Renal cortex interstitium (tissue), 11 donors: Measurements from ENCODE around the gene PRKCI. TPM values are rescaled to one million over a fixed set of nuclear protein-coding genes. Genes with fewer than 3 reads are reported as not detected.
"Not testable (repeated sequence)": the region's sequence is repeated elsewhere in the genome, so short reads cannot be mapped to it uniquely, and the experiment has no call there.

ENCODE experiments used
- DNase-seq, 11 donors: peaks; one replicate each; pipeline ENCODE4 v3.0.0-alpha.2; 2013; ENCODE audit warnings: low read depth in 9 of 11, low spot score in 4 of 11; ENCODE audit errors: extremely low read depth in 1 of 11
- polyA plus RNA-seq, 3 donors: library from polyadenylated mRNA; unstranded; fragments of 120-200 nt; gene quantifications; one replicate each; pipeline ENCODE4 v1.2.1, GENCODE V29; 2013; ENCODE audit not compliant: insufficient read length in 3 of 3

Gene PRKCI
- polyA plus RNA-seq, 3 donors: 58.2 to 92.0 (median 79.2) TPM

DNA sequence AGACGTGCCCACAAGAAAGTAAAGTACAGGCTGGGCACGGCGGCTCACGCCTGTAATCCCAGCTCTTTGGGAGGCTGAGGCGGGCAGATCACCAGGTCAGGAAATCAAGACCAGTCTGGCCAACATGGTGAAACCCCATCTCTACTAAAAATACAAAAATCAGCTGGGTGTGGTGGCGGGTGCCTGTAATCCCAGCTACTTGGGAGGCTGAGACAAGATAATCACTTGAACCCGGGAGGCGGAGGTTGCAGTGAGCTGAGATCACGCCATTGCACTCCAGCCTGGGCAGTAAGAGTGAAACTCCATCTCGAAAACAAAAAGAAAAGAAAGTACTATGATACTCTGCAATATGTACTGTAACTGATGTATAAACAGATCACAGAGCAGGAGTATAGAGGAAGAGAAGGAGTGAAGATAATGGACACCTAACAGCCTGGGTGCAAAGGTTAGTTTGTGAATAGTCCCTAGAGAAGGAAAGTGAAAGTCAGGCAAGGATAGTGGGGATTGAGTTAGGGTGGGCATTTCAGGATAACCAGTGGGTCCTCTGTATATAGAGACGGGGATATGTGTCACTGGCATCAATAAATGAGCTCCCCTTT lies 16.0 kb upstream of the PRKCI start:
- not testable (repeated sequence) for DNase-seq

DNA sequence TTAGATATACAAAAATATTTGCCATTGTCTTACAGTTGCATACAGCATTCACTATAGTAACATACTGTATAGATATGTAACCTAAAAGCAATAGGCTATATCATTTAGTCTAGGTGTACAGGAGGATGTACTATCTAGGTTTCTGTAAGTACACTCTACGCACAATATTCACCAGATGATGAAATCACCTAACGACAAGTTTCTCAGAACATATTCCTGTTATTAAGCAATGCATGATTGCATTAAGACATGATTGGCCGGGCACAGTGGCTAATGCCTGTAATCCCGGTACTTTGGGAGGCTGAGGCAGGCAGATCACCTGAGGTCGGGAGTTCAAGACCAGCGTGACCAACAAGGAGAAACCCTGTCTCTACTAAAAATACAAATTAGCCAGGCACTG lies 14.5 kb upstream of the PRKCI start:
- DNase-seq: no peak

DNA sequence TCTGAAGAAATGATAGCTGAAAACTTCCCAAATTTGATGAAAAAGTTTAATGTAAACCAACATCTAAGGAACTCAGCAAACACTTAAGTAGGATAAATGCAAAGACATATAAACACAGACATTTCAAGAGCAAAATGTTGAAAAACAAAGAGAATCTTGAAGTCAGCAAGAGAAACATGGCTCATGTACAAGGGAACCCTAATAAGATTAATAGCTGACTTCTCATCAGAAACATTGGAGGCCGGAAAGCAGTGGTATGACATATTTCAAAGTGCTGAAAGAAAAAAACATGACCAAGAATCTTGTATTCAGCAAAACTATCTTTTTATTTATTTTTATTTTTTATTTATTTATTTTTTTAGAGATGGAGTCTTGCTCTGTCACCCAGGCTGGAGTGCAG lies 10.6 kb upstream of the PRKCI start:
- no peak for DNase-seq

DNA sequence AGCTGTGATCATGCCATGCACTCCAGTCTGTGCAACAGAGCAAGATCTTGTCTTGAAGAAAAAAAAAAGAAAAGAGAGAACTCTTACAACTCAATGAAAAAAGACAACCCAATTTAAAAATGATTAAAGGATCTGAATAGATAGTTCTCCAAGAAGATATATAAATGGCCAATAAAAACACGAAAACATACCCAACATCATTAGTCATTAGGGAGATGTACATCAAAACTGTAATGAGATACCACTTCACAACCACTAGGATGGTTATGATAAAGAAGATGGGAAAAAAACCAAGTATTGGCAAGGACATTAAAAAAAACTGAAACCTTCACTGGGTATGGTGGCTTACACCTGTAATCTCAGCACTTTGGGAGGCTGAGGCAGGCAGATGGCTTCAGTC lies 2.4 kb upstream of the PRKCI start:
- no peak for DNase-seq

DNA sequence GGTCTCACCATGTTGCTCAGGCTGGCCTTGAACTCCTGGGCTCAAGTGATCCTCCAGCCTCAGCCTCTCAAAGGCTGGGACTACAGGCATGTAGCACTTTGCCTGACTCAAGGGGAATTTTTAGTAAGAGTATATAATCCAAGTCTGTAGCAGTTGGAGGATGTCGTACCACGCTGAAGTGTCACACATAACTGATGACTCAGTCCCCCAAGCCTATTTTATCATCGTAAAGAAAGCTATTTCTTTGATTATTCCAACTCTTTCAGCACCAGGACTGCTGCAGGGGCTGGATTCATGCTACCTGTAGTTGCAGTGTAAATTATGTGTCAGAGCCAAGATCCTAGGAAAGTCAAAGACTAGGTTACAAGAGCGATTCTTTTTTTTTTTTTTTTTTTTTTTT lies 1.4 kb upstream of the PRKCI start:
- no peak for DNase-seq

DNA sequence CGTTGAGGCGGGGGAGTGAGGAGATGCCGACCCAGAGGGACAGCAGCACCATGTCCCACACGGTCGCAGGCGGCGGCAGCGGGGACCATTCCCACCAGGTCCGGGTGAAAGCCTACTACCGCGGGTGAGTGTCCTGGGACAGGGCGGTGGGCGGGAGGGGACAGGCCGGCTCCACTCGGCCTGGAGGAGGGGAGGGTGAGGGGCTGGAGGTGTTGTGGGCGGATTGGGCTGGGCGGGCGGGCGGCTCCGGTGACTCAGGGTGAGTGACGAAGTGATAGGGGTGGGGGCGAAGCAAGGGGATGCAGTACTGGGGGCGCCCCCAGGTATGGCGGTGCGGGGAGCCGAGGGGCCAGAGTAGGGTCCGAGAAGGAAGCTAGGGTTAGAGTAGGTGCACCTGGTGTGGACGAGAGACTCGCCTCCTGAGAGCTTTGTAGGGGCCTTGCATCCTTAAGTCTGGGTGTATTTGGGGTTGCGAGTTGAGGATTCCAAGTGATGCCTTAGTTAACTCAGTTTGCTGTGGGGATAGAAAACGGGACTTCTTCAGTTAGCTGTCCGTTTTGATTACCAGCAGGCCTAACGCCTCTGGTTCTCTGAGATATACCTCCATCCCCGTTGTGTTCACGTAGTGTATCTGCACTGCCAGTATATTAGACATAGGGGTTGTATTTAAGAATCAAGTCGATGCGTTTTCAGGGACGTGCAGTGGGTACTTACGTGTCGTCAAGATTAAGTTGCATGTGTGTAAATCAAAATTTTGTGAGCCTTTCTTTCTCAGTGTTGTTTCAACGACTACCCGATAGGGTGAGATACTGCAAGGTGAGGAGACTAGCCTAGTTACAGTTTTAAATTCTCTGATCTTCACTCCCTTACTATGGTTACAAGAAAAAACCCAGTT lies 670 bp downstream of the PRKCI start:
- DNase-seq: peak in 7 of 11 donors; percentile 22 to 44 (median 30)

DNA sequence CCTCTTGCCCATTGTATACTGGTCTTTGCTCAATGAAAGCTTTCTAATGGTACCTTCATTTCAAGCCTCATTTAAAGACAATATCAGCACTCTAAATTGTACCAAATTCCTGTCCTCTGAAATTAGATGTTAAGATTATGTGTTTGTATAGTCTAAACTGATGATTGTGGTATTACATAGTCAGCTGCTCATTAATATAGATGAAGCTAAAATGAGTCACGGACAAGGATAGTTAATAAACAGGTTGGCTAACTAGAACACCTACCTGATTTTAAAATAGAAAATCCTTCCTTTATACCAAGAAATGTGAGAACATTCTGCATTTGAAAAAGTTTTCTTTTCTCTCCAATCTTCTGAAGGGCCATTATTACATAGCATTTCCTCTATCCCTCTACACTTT lies 2.9 kb downstream of the PRKCI start:
- DNase-seq: no peak

DNA sequence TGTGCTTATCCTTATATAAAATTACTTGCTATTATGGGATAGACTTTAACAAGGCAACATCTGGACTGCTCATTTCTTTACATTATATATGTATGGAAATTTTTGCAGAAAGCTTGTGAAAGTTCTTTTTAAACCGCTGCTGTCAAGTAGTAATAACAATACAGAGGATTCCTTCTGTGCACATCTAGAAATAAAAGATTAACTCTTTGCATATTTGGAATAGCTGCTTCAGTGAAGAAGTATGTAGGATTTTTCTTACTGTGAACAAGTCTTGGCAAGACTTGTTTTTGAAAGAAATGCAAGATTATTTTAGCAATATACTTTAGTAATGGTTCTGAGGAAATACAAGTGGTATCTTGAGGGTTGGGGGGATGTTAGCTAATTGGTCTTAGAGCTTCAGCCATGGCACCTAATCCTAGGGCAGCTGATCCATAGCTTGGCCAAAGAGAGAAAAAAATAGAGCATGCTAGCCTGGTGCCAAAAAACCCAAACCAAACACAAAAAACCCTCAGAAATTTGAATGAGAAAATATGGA lies 4.3 kb downstream of the PRKCI start:
- no peak for DNase-seq

DNA sequence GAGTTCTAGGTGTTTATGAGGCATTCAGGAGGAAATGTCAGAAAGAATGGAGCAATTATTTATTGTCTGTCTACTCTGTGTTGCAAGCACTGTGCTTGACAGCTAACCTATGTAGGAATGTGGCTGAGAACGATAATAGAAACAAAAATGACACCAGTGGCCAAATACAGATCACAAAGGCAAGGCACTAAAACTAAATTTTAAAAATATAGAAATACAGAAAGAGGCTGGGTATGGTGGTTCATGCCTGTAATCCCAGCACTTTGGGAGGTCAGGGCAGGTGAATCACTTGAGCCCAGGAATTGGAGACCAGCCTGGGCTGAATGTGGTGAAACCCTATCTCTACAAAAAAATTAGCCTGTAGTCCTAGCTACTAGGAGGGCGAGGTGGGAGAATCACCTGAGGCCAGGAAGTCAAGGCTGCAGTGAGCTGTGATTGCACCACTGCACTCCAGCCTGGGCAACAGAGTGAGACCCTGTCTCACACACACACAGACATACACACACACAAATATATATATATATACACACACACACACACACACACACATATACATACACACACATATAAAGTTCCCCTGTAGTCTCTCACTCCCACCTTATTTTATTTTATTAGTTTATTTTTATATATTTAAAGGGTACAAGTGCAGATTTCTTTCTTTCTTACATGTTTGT lies 6.0 kb downstream of the PRKCI start:
- no peak for DNase-seq

DNA sequence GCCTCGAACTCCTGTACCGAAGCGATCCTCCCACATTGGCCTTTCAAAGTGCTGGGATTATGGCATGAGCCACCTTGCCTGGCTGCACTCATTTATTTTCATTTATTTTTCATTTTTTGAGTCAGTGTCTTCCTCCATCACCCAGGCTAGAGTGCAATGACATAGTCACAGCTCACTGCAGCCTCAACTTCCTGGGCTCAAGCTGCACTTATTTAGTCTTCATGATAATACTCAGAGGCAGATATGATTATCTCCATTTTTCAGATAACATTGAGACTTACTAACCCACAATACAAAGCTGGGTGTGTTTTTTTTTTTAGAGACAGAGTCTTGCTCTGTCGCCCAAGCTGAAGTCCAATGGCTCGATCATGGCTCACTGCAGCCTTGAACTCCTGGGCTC lies 10.0 kb downstream of the PRKCI start:
- no peak for DNase-seq

DNA sequence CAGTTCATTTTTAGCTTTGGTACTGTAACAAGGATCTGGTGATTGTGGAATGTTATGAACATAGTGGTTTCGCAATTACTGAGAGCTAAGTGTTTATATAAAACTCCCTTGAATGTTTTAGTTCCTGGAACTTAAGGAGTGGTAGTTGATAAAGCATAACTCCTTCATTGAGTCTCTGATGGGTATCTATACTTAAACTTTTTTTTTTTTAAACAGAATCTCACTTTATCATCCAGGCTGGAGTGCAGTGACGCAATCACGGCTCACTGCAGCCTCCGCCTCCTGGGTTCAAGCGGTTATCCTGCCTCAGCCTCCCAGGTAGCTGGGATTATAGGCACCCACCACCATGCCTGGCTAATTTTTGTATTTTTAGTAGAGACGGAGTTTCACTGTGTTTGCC lies 11.3 kb downstream of the PRKCI start:
- DNase-seq: no peak

DNA sequence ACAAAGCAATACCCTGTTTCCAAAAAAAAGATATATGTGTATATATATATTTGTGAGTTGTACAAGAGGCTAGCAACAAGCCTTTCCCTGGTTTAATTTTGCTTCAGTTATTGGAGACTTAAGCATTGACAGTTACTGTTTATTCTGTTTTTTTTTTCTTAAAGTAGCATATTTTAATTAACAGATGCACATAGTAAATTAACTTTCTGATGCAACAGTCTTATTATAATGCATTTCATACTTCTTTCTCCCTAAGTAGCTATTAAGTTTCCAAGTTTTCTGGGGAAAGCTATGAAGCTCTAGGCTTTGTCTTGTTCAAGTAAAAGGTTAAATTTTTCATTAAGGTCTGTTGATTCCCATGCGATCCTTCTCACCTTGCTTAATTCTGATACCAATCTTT lies 17.9 kb downstream of the PRKCI start:
- DNase-seq: no peak

DNA sequence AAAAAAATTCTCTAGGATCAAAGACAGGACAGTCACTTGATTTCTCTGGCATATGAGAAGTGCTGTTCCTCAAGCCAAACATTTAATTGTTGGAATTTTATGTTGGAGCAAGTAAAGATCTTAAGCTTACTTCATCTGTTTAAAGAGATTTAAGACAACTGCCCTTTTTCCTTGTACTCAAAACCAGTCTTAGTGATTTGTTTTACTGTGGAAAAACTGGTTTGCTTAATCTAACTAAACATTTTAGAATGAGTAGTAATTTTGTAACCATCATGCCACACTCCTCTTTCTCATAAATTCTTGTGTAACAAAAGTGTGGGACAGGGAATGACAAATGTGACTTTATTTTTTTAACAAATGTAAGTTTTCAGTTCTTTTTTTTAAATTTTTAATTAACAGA lies 18.4 kb downstream of the PRKCI start:
- no peak for DNase-seq

DNA sequence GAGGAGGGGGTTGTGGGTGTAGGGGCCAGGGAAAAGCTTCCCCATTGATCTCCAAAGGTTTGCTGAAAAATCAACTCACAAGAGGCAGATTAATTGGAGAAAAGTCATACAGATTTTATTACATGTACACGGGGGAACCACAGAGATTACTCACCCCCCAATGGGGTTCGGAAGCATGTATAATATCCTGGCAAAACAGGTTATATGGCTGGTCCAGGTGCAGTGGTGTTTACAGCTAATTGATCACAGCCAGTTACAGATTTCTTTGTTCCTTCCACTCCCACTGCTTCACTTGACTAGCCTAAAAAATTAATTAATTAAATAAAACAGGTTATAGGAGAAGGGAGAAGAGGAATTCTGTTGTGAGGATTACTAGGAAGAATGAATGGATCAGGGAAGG lies 22.4 kb downstream of the PRKCI start:
- peak in 3 of 11 donors; percentile 27 to 29 (median 28) for DNase-seq

DNA sequence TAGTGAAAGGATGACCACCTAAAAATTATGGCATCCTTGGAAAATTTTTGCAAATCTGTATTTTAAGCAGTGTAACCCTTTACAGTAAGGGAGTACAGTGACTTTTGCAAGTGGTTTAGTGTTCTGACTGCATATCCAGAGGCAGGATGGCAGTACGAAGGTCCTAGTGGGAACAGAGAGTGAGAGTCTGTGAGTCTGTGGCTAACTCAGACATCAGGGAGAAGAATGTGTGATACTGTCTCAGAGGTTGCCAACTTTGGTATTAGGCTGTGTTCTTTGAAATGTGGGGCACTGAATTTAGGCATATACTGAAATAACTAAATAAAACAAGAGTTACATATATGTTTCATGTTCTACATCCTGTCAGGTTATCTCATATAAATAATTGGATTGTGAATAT lies 25.7 kb downstream of the PRKCI start:
- no peak for DNase-seq

DNA sequence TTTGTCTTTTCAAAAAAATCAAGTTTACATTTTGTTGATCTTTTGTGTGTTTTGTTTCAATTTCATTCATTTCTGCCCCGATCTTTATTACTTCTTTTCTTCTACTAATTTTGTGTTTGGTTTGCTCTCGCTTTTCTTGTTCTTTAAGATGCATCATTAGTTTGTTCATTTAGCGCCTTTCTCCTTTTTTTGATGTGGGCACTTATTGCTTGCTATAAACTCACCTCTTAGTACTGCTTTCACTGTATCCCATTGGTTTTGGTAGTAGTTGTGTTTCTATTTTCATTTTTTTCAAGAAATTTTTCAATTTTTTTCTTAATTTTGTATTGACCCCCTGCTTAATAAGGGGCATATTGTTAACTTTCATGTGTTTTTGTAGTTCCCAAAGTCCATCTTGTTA lies 34.4 kb downstream of the PRKCI start:
- DNase-seq: no peak

DNA sequence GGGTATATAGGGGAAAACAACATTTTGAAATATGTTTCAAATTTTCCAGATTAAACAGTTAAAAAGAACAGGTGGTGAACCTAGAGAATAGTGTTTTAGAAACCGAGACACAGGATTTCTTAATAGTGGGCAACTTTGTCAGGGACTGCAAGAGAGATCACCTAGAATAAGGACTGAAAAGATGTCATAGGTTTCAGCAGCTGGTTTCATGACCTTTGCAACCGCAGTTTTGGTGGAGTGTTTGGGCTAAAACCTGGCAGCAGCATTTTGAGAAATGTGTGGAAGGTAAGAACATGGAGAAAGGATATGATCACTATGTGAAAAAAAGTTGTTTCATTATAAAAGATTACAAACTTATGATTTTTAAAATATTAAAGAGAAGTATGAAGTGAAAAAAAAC lies 34.9 kb downstream of the PRKCI start:
- no peak for DNase-seq

DNA sequence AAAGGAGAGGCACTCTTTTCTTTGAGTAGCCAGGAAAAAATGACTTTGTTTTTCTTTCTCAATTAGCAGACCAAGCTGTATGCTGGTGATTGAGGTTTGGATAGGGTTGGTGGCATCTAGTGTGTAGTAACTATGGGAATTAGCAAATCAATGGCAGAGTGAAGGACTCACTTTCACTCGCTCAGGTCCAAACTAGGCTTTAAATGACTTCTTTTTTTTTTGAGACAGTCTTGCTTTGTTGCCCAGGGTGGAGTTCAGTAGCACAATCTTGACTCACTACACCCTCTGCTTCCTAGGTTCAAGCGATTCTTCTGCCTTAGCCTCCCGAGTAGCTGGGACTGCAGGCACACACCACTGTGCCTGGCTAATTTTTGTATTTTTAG lies 35.9 kb downstream of the PRKCI start:
- no peak for DNase-seq

DNA sequence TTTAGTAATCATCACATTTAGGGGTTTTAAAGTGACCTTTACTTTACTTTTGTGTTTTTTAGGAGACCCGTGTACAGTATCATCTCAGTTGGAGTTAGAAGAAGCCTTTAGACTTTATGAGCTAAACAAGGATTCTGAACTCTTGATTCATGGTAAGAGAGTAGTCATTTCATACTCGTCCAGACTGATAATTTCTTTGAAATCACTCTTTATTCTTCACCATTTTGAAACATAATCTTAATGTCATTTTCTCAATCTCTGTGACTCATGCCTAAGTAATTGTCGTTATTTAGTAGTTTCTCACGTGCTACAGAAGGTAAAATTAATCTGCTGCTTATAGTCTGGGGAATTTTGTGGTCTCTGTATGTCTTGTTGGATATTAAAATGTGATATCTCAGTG lies 37.7 kb downstream of the PRKCI start:
- no peak for DNase-seq

DNA sequence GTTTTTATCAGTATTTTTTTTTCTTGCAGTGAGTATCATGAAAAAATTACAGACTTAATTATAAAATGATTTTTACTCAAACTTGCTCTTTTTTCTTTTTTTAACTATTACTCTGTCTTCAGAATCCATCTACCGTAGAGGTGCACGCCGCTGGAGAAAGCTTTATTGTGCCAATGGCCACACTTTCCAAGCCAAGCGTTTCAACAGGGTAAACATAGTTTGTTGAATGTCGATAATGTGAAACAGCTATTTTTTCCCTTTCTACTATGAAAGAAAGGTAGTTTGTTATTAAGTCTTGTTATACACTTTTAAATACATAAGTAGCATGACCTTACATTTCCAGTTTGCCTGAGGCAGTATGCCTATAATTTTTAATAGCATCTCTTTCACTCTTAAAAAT lies 45.6 kb downstream of the PRKCI start:
- peak in 1 of 11 donors; percentile 1 for DNase-seq
